Sigmoid colon (tissue), 7 donors: ENCODE measurements around the gene ALOX15B. TPM values are rescaled to one million over a fixed set of nuclear protein-coding genes. Genes with fewer than 3 reads are reported as not detected.
"Not testable (repeated sequence)": the region's sequence is repeated elsewhere in the genome, so short reads cannot be mapped to it uniquely, and the experiment has no call there.

Source experiments
- DNase-seq: peaks from one replicate; pipeline ENCODE4 v3.0.0-alpha.2; 2019
- H3K27ac ChIP-seq, 4 donors: fragments of 200-600 bp; sonication (generic); one replicate each; pipeline ENCODE4 v1.5.1; 2016 to 2019; ENCODE audit warnings: mild to moderate bottlenecking in 1 of 4
- H3K27me3 ChIP-seq, 3 donors: fragments of 200-600 bp; sonication (generic); one replicate each; pipeline ENCODE4 v1.5.1; 2019; ENCODE audit warnings: mild to moderate bottlenecking in 1 of 3
- H3K36me3 ChIP-seq, 4 donors: fragments of 200-600 bp; sonication (generic); one replicate each; pipeline ENCODE4 v1.5.1; 2016 to 2019
- H3K4me1 ChIP-seq, 4 donors: fragments of 200-600 bp; sonication (generic); one replicate each; pipeline ENCODE4 v1.5.1; 2017 to 2019
- H3K4me3 ChIP-seq, 4 donors: fragments of 200-600 bp; sonication (generic); one replicate each; pipeline ENCODE4 v1.5.1; 2017 to 2019; ENCODE audit warnings: mild to moderate bottlenecking in 2 of 4, moderate library complexity in 1 of 4
- H3K9me3 ChIP-seq, 4 donors: fragments of 200-600 bp in 3 of 4; sonication (generic) in 3 of 4; one replicate each; pipeline versions ENCODE4 v1.5.1 to v1.6.1; 2013 to 2019
- EP300 ChIP-seq, 4 donors: sonication (generic); formaldehyde crosslinking; IDR thresholded peaks; one replicate each; pipeline ENCODE4 v1.6.1; 2017; ENCODE audit warnings: antibody characterized with exemption in 4 of 4
- POLR2A ChIP-seq, 2 donors: fragments of 450-650 bp; IDR thresholded peaks; one replicate each; pipeline ENCODE4 v1.6.1; 2016; ENCODE audit warnings: antibody characterized with exemption in 2 of 2, mild to moderate bottlenecking in 2 of 2, moderate library complexity in 2 of 2
- POLR2AphosphoS5 ChIP-seq, 4 donors: sonication (generic); formaldehyde crosslinking; IDR thresholded peaks; one replicate each; pipeline ENCODE4 v1.6.1; 2017; ENCODE audit warnings: antibody characterized with exemption in 4 of 4
- WGBS, 2 donors: extraction: QIAGEN DNeasy Blood & Tissue Kit; methylation state at CpG; one replicate each; pipeline ENCODE4 v1.1.7; 2013; 5-methylcytosine and 5-hydroxymethylcytosine counted together
- intact Hi-C: fragments of 100-400 bp; cut with DNase I; formaldehyde crosslinking; loops from one replicate; pipeline ENCODE4 v1.15.1; 2023
- polyA plus RNA-seq, 3 donors: library from polyadenylated mRNA; stranded (reverse); fragments of 200-250 nt; gene quantifications; one replicate each; pipeline ENCODE4 v1.2.3, GENCODE V29; 2013
- total RNA-seq, 4 donors: library from RNA; depleted of rRNA; stranded (reverse); fragments of >200 nt; gene quantifications; one replicate each; pipeline ENCODE4 v1.1.0, GENCODE V29; 2016
- TF ChIP-seq, protein P1 (sequence below), 4 experiments: fragments of 450-650 bp in 3 of 4; fragments of 200-600 bp in 1 of 4; IDR thresholded peaks; one replicate each; pipeline ENCODE4 v1.5.1; 2016 to 2019; ENCODE audit warnings: antibody characterized with exemption in 4 of 4, mild to moderate bottlenecking in 3 of 4, moderate library complexity in 2 of 4
- donor health status: healthy with polysubstance abuse.
- donor health status: Bipolar disorder and iron deficiency.
- donor health status: healthy.

Gene ALOX15B
- total and polyA plus RNA-seq, 7 donors = 1.2 to 5.3 (median 3.2) TPM

DNA sequence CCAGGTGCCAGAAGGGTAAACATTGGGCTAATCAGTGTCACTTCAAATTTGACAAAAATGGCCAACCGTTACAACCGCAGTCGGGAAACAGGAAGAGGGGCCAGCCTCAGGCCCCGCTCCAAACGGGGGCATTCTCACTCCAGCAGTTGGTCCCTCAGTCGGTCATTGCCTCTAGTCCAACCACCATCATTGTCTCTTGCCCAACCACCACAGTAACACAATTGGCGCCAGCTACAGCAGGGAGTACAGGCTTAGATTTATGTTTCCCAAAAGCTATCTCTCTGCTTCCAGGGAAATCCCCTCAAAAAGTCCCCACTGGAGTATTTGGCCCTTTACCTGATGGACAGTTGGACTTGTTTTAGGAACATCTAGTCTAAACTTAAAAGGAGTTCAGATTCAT lies 20.3 kb downstream of the ALOX15B start:
- Histone ChIP-seq H3K4me1 (peaks cover 0 to 12% (median 9%) of the 10 kb centered on the region in 4 donors), H3K27ac (no peak overlapping the region), H3K27me3 (peaks cover 20 to 84% (median 63%) of the 10 kb centered on the region in 3 donors), H3K36me3 (no peaks in the 10 kb centered on the region), H3K4me3 (no peak overlapping the region), H3K9me3 (no peaks in the 10 kb centered on the region)
- 2 to 8% methylated on average over 7 of the region's 7 CpGs for WGBS, 2 donors
- peak; percentile 20 for DNase-seq
- intact Hi-C loops = loop anchor here (5.0 to 10.0 kb wide), 4 partner anchors 62 to 237 kb away; partner anchors contain the start of gene RNF227
- TF ChIP-seq, protein P1, sequence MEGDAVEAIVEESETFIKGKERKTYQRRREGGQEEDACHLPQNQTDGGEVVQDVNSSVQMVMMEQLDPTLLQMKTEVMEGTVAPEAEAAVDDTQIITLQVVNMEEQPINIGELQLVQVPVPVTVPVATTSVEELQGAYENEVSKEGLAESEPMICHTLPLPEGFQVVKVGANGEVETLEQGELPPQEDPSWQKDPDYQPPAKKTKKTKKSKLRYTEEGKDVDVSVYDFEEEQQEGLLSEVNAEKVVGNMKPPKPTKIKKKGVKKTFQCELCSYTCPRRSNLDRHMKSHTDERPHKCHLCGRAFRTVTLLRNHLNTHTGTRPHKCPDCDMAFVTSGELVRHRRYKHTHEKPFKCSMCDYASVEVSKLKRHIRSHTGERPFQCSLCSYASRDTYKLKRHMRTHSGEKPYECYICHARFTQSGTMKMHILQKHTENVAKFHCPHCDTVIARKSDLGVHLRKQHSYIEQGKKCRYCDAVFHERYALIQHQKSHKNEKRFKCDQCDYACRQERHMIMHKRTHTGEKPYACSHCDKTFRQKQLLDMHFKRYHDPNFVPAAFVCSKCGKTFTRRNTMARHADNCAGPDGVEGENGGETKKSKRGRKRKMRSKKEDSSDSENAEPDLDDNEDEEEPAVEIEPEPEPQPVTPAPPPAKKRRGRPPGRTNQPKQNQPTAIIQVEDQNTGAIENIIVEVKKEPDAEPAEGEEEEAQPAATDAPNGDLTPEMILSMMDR (IDR thresholded peaks at IDR 0.05) = no peak
- TF ChIP-seq EP300 (IDR thresholded peaks at IDR 0.05) (no peak), POLR2AphosphoS5 (IDR thresholded peaks at IDR 0.05) (no peak), POLR2A (IDR thresholded peaks at IDR 0.05) (no peak)

DNA sequence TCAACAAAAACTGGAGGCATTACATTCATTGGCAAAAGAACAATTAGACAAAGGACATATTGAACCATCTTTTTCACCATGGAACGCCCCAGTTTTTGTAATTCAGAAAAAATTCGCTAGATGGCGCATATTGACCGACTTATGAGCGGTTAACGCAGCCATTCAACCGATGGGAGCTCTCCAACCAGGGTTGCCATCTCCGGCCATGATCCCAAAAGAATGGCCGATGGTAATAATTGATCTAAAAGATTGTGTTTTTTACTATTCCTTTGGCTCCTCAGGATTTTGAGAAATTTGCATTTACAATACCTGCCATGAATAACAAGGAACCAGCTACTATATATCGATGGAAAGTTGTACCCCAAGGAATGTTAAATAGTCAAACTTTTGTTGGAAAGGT lies 21.4 kb downstream of the ALOX15B start:
- H3K27me3 ChIP-seq = peaks cover 20 to 92% (median 70%) of the 10 kb centered on the region in 3 donors
- H3K27ac ChIP-seq = no peak overlapping the region
- H3K4me1 ChIP-seq = peaks cover 0 to 12% (median 9%) of the 10 kb centered on the region in 4 donors
- WGBS, 2 donors = 3 to 9% methylated on average over 10 of the region's 10 CpGs
- TF ChIP-seq, protein P1 (IDR thresholded peaks at IDR 0.05) = peak; percentile 24 to 78 (median 72)
- TF ChIP-seq POLR2A (IDR thresholded peaks at IDR 0.05) = no peak
- TF ChIP-seq EP300 (IDR thresholded peaks at IDR 0.05) = no peak
- TF ChIP-seq POLR2AphosphoS5 (IDR thresholded peaks at IDR 0.05) = no peak
- H3K36me3 ChIP-seq = no peaks in the 10 kb centered on the region
- H3K9me3 ChIP-seq = no peaks in the 10 kb centered on the region
- peak; percentile 65 for DNase-seq
- no peak overlapping the region for H3K4me3 ChIP-seq
- intact Hi-C loops = loop anchor here (5.0 kb wide), 1 partner anchor 57 kb away; the partner anchor contains the start of gene ALOXE3

DNA sequence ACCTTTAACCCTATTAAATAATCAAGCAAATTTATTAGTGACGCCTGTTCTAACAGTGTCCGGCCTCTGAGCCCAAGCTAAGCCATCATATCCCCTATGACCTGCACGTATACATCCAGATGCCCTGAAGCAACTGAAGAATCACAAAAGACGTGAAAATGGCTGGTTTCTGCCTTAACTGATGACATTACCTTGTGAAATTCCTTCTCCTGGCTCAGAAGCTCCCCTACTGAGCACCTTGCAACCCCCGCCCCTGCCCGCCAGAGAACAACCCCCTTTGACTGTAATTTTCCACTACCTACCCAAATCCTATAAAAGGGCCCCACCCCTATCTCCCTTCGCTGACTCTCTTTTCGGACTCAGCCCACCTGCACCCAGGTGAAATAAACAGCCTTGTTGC lies 23.0 kb downstream of the ALOX15B start:
- H3K27ac ChIP-seq, H3K36me3 ChIP-seq, H3K4me3 ChIP-seq, DNase-seq, H3K9me3 ChIP-seq: not testable (repeated sequence)
- 26 to 62% methylated on average over 8 of the region's 8 CpGs for WGBS, 2 donors
- peaks cover 20 to 81% (median 69%) of the 10 kb centered on the region in 3 donors for H3K27me3 ChIP-seq
- peaks cover 0 to 12% (median 9%) of the 10 kb centered on the region in 4 donors for H3K4me1 ChIP-seq
- intact Hi-C loops = loop anchor here (5.0 kb wide), 1 partner anchor 55 kb away; the partner anchor contains the start of gene ALOXE3

DNA sequence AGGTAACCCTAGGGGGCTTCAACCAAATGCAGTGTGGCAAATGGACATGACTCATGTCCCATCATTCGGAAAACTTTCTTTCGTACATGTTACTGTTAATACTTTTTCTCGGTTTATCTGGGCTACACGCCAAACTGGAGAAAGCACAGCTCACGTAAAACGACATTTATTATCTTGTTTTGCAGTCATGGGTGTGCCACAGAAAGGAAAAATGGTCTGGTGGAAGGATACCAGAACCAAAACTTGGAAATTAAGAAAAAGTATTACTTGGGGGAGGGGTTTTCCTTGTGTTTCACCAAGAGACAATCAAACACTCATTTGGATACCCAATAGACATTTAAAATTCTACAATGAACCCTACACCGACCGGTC lies 23.6 kb downstream of the ALOX15B start:
- intact Hi-C loops = loop anchor here (5.0 kb wide), 1 partner anchor 55 kb away; the partner anchor contains the start of gene ALOXE3
- H3K27me3 ChIP-seq = peaks cover 20 to 76% (median 64%) of the 10 kb centered on the region in 3 donors
- peaks cover 0 to 12% (median 9%) of the 10 kb centered on the region in 4 donors for H3K4me1 ChIP-seq
- H3K27ac ChIP-seq = no peak overlapping the region
- peak overlapping the region in 3 of 4 donors; percentile 15 to 20 (median 15) for H3K4me3 ChIP-seq
- DNase-seq = no peak
- 8 to 41% methylated on average over 8 of the region's 8 CpGs for WGBS, 2 donors
- H3K9me3 ChIP-seq = no peaks in the 10 kb centered on the region
- no peaks in the 10 kb centered on the region for H3K36me3 ChIP-seq
- TF ChIP-seq, protein P1 (IDR thresholded peaks at IDR 0.05) = no peak
- peak in 2 of 4 donors; percentile 40 to 47 for TF ChIP-seq POLR2AphosphoS5 (IDR thresholded peaks at IDR 0.05)

DNA sequence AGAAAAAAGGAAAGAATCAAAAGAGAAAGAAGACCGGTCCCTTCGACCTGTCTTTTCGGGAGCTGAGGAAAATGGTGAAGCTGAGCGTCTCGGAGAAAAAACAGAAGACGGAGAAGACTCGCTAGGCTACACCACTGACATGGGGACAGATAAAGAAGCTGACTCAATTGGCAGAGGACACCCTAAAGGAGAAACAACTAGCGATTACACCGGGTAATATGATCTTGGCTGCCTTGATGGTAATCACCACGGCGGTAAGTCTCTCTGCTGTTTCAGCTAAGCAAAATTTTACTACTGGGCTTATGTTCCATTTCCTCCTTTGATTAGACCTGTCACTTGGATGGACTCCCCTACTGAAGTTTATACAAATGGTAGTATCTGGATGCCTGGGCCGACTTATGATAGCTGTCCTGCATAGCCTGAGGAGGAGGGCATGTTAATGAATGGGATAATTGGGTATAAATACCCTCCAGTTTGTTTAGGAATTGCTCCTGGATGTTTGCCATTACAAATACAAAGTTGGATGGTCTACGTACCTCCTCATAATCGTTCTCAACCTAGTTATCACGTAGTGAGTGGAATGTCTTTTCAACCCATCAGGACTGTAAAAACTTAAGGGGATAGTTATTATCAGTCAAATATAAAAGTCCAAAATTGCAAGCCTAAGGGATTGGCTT lies 24.1 kb downstream of the ALOX15B start:
- no peak for DNase-seq
- no peak for TF ChIP-seq EP300 (IDR thresholded peaks at IDR 0.05)
- no peak overlapping the region for H3K27ac ChIP-seq
- no peaks in the 10 kb centered on the region for H3K36me3 ChIP-seq
- H3K4me3 ChIP-seq = peak overlapping the region in 3 of 4 donors; percentile 15 to 20 (median 15)
- no peaks in the 10 kb centered on the region for H3K9me3 ChIP-seq
- intact Hi-C loops = loop anchor here (5.0 kb wide), 1 partner anchor 54 kb away; the partner anchor contains the start of gene ALOXE3
- H3K4me1 ChIP-seq = peaks cover 0 to 12% (median 9%) of the 10 kb centered on the region in 4 donors
- peaks cover 20 to 73% (median 63%) of the 10 kb centered on the region in 3 donors for H3K27me3 ChIP-seq
- WGBS, 2 donors = 7 to 24% methylated on average over 15 of the region's 15 CpGs
